Gastrocnemius medialis (tissue), 4 donors: ENCODE results near the gene LMBR1. TPM values are rescaled to one million over a fixed set of nuclear protein-coding genes. Genes with fewer than 3 reads are reported as not detected.
"Not testable (repeated sequence)": the region's sequence is repeated elsewhere in the genome, so short reads cannot be mapped to it uniquely, and the experiment has no call there.

Experiments
- ATAC-seq, 2 donors: fragments of 150-250 bp; one replicate each; pipeline ENCODE4 v1.9.1; 2016
- DNase-seq, 2 donors: peaks; one replicate each; pipeline ENCODE4 v3.0.0-alpha.2; 2019
- H3K27ac ChIP-seq, 4 donors: fragments of 200-600 bp; sonication (generic); 1 replicate in 1 of 4; 2 replicates in 3 of 4; pipeline ENCODE4 v1.5.1; 2016 to 2018; ENCODE audit warnings: mild to moderate bottlenecking in 2 of 4, moderate library complexity in 1 of 4
- H3K27me3 ChIP-seq, 3 donors: fragments of 200-600 bp; sonication (generic) in 2 of 3; 1 replicate in 1 of 3; 2 replicates in 2 of 3; pipeline versions ENCODE4 v1.5.1 to v1.6.0; 2016 to 2019; ENCODE audit warnings: mild to moderate bottlenecking in 1 of 3, moderate library complexity in 1 of 3
- H3K36me3 ChIP-seq, 2 donors: fragments of 200-600 bp; sonication (generic) in 1 of 2; one replicate each; pipeline ENCODE4 v1.5.1; 2017 to 2018
- H3K4me1 ChIP-seq, 2 donors: fragments of 200-600 bp; sonication (generic) in 1 of 2; one replicate each; pipeline ENCODE4 v1.5.1; 2016 to 2017; ENCODE audit warnings: mild to moderate bottlenecking in 2 of 2
- H3K4me3 ChIP-seq, 4 donors: fragments of 200-600 bp; sonication (generic) in 3 of 4; 1 replicate in 1 of 4; 2 replicates in 3 of 4; pipeline ENCODE4 v1.5.1; 2016 to 2019; ENCODE audit warnings: mild to moderate bottlenecking in 2 of 4
- H3K9me3 ChIP-seq, 3 donors: fragments of 200-600 bp; sonication (generic) in 2 of 3; 1 replicate in 1 of 3; 2 replicates in 2 of 3; pipeline ENCODE4 v1.5.1; 2016 to 2019
- POLR2A ChIP-seq, 2 donors: fragments of 450-650 bp; IDR thresholded peaks; one replicate each; pipeline ENCODE4 v1.6.1; 2017; ENCODE audit warnings: antibody characterized with exemption in 2 of 2, mild to moderate bottlenecking in 2 of 2, moderate library complexity in 2 of 2
- in situ Hi-C, 4 donors: fragments of 200-750 bp; cut with MboI; loops; one replicate each; pipeline versions ENCODE4 v1.15.0 to v1.8.0; 2017; ENCODE audit warnings: low sequenced_read_pairs in 4 of 4
- intact Hi-C: fragments of 100-400 bp; cut with DNase I; formaldehyde crosslinking; loops from one replicate; pipeline ENCODE4 v1.15.1; 2023; ENCODE audit warnings: low total_unique reads
- total RNA-seq, 4 donors: library from RNA; depleted of rRNA; stranded (reverse); fragments of >200 nt; gene quantifications; one replicate each; pipeline versions ENCODE4 v1.1.0 to v1.2.3, GENCODE V29; 2016
- TF ChIP-seq, protein P1 (sequence below), 5 experiments: fragments of 450-650 bp in 3 of 5; fragments of 200-600 bp in 2 of 5; sonication (generic) in 2 of 5; IDR thresholded peaks in 4 of 5; conservative IDR thresholded peaks in 1 of 5; 1 replicate in 4 of 5; 2 replicates in 1 of 5; pipeline ENCODE4 v1.5.1; 2016 to 2019; ENCODE audit warnings: antibody characterized with exemption in 5 of 5, mild to moderate bottlenecking in 3 of 5, moderate library complexity in 3 of 5

LMBR1 gene
- total RNA-seq, 4 donors from 2014 or later, result 27.9 to 87.0 (median 35.3) TPM

DNA sequence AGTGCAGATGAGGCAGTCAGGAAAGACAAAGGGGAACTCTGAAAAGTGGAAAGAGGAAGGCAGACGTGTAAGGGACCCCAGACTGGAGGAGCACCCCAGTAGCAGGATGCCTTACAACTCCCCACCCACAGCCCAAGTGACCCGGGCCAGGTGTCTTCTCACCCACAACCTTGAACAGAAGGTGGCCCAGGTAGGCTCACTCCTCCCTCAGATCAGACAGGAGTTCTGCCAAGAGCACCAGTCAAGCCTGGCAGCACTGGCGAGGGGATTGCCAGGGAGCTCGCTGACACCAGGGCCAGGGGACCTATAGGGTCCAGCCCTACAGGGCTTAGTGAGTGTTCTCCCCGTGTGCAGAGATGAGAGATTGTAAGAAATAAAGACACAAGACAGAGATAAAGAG, 27.1 kb upstream of the LMBR1 start:
- Histone ChIP-seq H3K9me3 (no peaks in the 10 kb centered on the region), H3K27me3 (no peaks in the 10 kb centered on the region), H3K4me3 (no peak overlapping the region), H3K27ac (no peak overlapping the region), H3K4me1 (peaks cover 0 to 3% of the 10 kb centered on the region in 2 donors), H3K36me3 (no peaks in the 10 kb centered on the region)
- DNase-seq (no peak), ATAC-seq (no peak)
- intact Hi-C loops (no loop called here), in situ Hi-C loops (no loop called here)
- TF ChIP-seq POLR2A (IDR thresholded peaks at IDR 0.05), result no peak
- TF ChIP-seq, protein P1, sequence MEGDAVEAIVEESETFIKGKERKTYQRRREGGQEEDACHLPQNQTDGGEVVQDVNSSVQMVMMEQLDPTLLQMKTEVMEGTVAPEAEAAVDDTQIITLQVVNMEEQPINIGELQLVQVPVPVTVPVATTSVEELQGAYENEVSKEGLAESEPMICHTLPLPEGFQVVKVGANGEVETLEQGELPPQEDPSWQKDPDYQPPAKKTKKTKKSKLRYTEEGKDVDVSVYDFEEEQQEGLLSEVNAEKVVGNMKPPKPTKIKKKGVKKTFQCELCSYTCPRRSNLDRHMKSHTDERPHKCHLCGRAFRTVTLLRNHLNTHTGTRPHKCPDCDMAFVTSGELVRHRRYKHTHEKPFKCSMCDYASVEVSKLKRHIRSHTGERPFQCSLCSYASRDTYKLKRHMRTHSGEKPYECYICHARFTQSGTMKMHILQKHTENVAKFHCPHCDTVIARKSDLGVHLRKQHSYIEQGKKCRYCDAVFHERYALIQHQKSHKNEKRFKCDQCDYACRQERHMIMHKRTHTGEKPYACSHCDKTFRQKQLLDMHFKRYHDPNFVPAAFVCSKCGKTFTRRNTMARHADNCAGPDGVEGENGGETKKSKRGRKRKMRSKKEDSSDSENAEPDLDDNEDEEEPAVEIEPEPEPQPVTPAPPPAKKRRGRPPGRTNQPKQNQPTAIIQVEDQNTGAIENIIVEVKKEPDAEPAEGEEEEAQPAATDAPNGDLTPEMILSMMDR (IDR thresholded peaks at IDR 0.05 in 4 of 5, conservative IDR thresholded peaks at IDR 0.05 in 1 of 5), result no peak

DNA sequence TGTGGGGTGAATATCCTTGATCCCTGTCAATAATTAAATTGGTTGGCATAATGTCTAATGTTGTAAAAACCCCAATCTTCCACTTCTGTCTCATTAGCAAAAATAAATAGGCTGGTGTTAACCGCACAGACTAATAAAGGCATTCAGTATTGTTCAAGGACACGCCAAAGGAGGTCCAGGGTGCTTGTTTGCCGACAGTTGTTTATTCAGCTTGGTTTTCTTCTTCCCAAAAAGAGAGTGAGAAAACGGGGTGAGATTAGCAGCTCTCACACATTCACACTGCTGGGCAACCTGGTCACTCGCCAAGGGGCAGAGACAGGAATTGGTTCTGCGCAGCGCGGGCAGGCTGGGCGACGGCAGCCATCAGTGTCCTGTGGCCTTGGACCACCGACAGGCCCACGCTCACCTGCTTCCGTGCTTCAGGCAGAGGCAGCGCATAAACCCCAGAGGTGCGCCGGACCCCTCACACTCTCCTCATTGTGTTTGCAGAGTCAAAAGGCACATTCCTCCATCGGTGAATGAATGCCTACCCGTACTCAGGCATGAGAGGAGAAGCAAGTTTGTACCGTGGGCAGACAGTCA, 26.2 kb upstream of the LMBR1 start:
- H3K27me3 ChIP-seq, result no peaks in the 10 kb centered on the region
- no peaks in the 10 kb centered on the region for H3K9me3 ChIP-seq
- TF ChIP-seq, protein P1 (IDR thresholded peaks at IDR 0.05 in 4 of 5, conservative IDR thresholded peaks at IDR 0.05 in 1 of 5), result no peak
- no peak for TF ChIP-seq POLR2A (IDR thresholded peaks at IDR 0.05)
- no peaks in the 10 kb centered on the region for H3K36me3 ChIP-seq
- intact Hi-C loops, result no loop called here
- in situ Hi-C loops, result no loop called here
- peaks cover 0 to 3% of the 10 kb centered on the region in 2 donors for H3K4me1 ChIP-seq
- DNase-seq (no peak), ATAC-seq (no peak)
- no peak overlapping the region for H3K27ac ChIP-seq
- H3K4me3 ChIP-seq, result no peak overlapping the region

DNA sequence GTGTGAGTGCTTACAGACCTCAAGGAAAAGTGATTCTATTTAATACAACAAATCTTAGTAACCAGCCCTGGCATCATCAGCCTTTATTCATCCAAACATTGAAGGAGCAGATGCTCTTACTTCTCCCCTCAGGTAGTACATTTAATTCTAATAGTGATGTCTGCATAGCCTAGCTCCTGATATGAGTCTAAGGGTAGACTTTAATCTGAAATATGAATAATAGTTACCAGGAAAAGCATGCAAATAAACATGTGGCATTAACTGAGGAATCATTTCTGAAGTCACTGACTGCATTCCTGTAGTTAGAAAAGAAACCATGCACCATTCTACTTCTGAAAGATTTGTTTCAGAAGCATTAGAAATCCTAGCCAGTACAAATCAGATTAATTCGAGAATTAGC, 25.7 kb upstream of the LMBR1 start:
- DNase-seq (no peak), ATAC-seq (no peak)
- TF ChIP-seq, protein P1 (IDR thresholded peaks at IDR 0.05 in 4 of 5, conservative IDR thresholded peaks at IDR 0.05 in 1 of 5), result no peak
- TF ChIP-seq POLR2A (IDR thresholded peaks at IDR 0.05), result no peak
- no peaks in the 10 kb centered on the region for H3K27me3 ChIP-seq
- in situ Hi-C loops, result no loop called here
- H3K9me3 ChIP-seq, result no peaks in the 10 kb centered on the region
- intact Hi-C loops, result no loop called here
- H3K4me3 ChIP-seq, result no peak overlapping the region
- H3K36me3 ChIP-seq, result no peaks in the 10 kb centered on the region
- H3K4me1 ChIP-seq, result peaks cover 0 to 3% of the 10 kb centered on the region in 2 donors
- H3K27ac ChIP-seq, result no peak overlapping the region

DNA sequence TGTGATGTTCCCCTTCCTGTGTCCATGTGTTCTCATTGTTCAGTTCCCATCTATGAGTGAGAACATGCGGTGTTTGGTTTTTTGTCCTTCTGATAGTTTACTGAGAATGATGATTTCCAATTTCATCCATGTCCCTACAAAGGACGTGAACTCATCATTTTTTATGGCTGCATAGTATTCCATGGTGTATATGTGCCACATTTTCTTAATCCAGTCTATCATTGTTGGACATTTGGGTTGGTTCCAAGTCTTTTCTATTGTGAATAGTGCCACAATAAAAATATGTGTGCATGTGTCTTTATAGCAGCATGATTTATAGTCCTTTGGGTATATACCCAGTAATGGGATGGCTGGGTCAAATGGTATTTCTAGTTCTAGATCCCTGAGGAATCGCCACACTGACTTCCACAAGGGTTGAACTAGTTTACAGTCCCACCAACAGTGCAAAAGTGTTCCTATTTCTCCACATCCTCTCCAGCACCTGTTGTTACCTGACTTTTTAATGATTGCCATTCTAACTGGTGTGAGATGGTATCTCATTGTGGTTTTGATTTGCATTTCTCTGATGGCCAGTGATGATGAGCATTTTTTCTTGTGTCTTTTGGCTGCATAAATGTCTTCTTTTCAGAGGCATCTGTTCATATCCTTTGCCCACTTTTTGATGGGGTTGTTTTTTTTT, 16.7 kb upstream of the LMBR1 start:
- H3K9me3 ChIP-seq, intact Hi-C loops, H3K4me3 ChIP-seq, H3K27me3 ChIP-seq, H3K27ac ChIP-seq, ATAC-seq, in situ Hi-C loops, H3K4me1 ChIP-seq, H3K36me3 ChIP-seq, DNase-seq: not testable (repeated sequence)

DNA sequence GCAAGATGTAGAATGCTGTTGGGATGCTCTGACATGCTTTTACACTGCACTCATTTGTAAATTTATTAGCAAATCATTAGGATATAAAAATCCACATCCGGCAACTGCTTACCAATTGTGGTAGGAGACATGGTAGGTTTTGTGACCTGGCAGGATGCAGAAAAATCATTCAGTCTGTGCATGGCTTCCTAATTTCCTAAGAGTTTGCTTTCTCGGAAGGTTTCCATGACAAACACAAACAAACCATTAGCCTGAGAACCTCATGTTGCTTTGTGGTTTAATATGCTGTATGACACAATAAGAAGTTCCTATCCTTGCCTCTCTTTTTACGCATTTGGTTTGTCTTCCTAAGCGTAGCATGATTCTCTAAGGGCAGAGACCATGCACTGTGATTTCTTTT, 14.7 kb upstream of the LMBR1 start:
- Histone ChIP-seq H3K4me1 (peaks cover 8 to 13% of the 10 kb centered on the region in 2 donors), H3K4me3 (no peak overlapping the region), H3K36me3 (no peaks in the 10 kb centered on the region), H3K27ac (no peak overlapping the region), H3K9me3 (no peaks in the 10 kb centered on the region), H3K27me3 (no peaks in the 10 kb centered on the region)
- TF ChIP-seq, protein P1 (IDR thresholded peaks at IDR 0.05 in 4 of 5, conservative IDR thresholded peaks at IDR 0.05 in 1 of 5), result no peak
- DNase-seq, result no peak
- no peak for ATAC-seq
- in situ Hi-C loops, result no loop called here
- intact Hi-C loops, result no loop called here
